Hepatocyte (in vitro differentiated cells): Measurements from ENCODE around the gene FAH. TPM values are rescaled to one million over a fixed set of nuclear protein-coding genes. Genes with fewer than 3 reads are reported as not detected.

Experiments
- DNase-seq: peaks from one replicate; pipeline ENCODE4 v3.0.0-alpha.2; 2016; ENCODE audit warnings: low spot score
- H2AFZ ChIP-seq: fragments of 200-600 bp; sonication (generic); 2 replicates; pipeline ENCODE4 v1.6.0; 2016; ENCODE audit warnings: antibody characterized with exemption, mild to moderate bottlenecking
- H3K27ac ChIP-seq: fragments of 200-600 bp; sonication (generic); 2 replicates; pipeline ENCODE4 v1.5.1; 2016; ENCODE audit warnings: mild to moderate bottlenecking
- H3K27me3 ChIP-seq: fragments of 200-600 bp; sonication (generic); 2 replicates; pipeline ENCODE4 v1.6.1; 2016
- H3K36me3 ChIP-seq: fragments of 200-600 bp; sonication (generic); replicated peaks from 2 replicates; pipeline ENCODE4 v1.5.1; 2016; ENCODE audit warnings: low read depth; ENCODE audit not compliant: insufficient read depth
- H3K4me1 ChIP-seq: fragments of 200-600 bp; sonication (generic); 2 replicates; pipeline ENCODE4 v1.5.1; 2016; ENCODE audit warnings: mild to moderate bottlenecking, moderate library complexity; ENCODE audit not compliant: insufficient read depth
- H3K4me2 ChIP-seq: fragments of 200-600 bp; sonication (generic); 2 replicates; pipeline ENCODE4 v1.6.0; 2016
- H3K4me3 ChIP-seq: fragments of 200-600 bp; sonication (generic); 2 replicates; pipeline ENCODE4 v1.5.1; 2016; ENCODE audit warnings: mild to moderate bottlenecking
- H3K79me2 ChIP-seq: fragments of 200-600 bp; sonication (generic); 2 replicates; pipeline ENCODE4 v1.6.0; 2017; ENCODE audit warnings: mild to moderate bottlenecking
- H3K9me2 ChIP-seq: fragments of 200-600 bp; sonication (generic); replicated peaks from 2 replicates; pipeline ENCODE4 v1.6.0; 2017; ENCODE audit warnings: mild to moderate bottlenecking; ENCODE audit not compliant: insufficient read depth
- H3K9me3 ChIP-seq: fragments of 200-600 bp; sonication (generic); 2 replicates; pipeline ENCODE4 v1.5.1; 2016; ENCODE audit warnings: low read depth, mild to moderate bottlenecking
- H4K20me1 ChIP-seq: fragments of 200-600 bp; sonication (generic); 2 replicates; pipeline ENCODE4 v1.6.0; 2016; ENCODE audit warnings: mild to moderate bottlenecking; ENCODE audit not compliant: insufficient read depth, poor library complexity, severe bottlenecking
- CTCF ChIP-seq: fragments of 200-600 bp; sonication (generic); IDR thresholded peaks from 2 replicates; pipeline ENCODE4 v1.5.1; 2016; ENCODE audit warnings: antibody characterized with exemption, mild to moderate bottlenecking; ENCODE audit not compliant: poor library complexity
- EZH2 ChIP-seq: fragments of 200-600 bp; sonication (generic); IDR thresholded peaks from 2 replicates; pipeline ENCODE4 v1.6.1; 2016; ENCODE audit warnings: antibody characterized with exemption, mild to moderate bottlenecking, borderline replicate concordance
- EZH2phosphoT487 ChIP-seq: fragments of 200-600 bp; sonication (generic); IDR thresholded peaks from one replicate; pipeline ENCODE4 v1.6.1; 2018; ENCODE audit warnings: antibody characterized with exemption, mild to moderate bottlenecking, low read depth, moderate library complexity; ENCODE audit not compliant: unreplicated experiment, severe bottlenecking
- WGBS: methylation state at CpG from one replicate; pipeline ENCODE4 v1.1.6; 2016; ENCODE audit warnings: low lambda C conversion rate; ENCODE audit errors: missing lambda C conversion rate; 5-methylcytosine and 5-hydroxymethylcytosine counted together
- polyA plus RNA-seq: library from polyadenylated mRNA; unstranded; fragments of >200 nt; fragmentation: Nextera tagmentation; extraction: Ambion mirVana; gene quantifications from 2 replicates; pipeline ENCODE4 v1.2.1, GENCODE V29; 2016
- total RNA-seq: library from RNA; depleted of rRNA; stranded (reverse); fragments of >200 nt; gene quantifications from 2 replicates; pipeline ENCODE4 v1.2.3, GENCODE V29; 2014

The FAH gene
- total RNA-seq (58.0 and 235 TPM in 2 replicates), polyA plus RNA-seq (88.1 and 90.5 TPM in 2 replicates)

- Histone ChIP-seq H3K4me1 (peaks cover 15% of the 10 kb centered on the region), H3K9me2 (no peaks in the 10 kb centered on the region), H3K27me3 (no peaks in the 10 kb centered on the region), H3K27ac (peak within 1 kb of the TSS; percentile 85), H3K4me3 (peak within 1 kb of the TSS; percentile 89), H3K9me3 (no peaks in the 10 kb centered on the region), H4K20me1 (no peaks in the 10 kb centered on the region), H2AFZ (peak within 1 kb of the TSS; percentile 79), H3K36me3 (no peaks in the 10 kb centered on the region), H3K4me2 (peak within 1 kb of the TSS; percentile 84), H3K79me2 (peaks cover 12% of the 10 kb centered on the region)
- TF ChIP-seq EZH2: no peak
- no peak for TF ChIP-seq CTCF
- no peak for TF ChIP-seq EZH2phosphoT487
- no peak for DNase-seq
- 3% methylated on average over 39 of the region's 45 CpGs for WGBS
Measured at GRCh38 chr15:80152896-80153876, at the start of gene FAH. Gene FAH, plus strand, starts transcription at chr15:80152999. Its CDS starts 56 bp downstream, at chr15:80153055.

GRCh38 chr15:80105193-80105592 lies 47.6 kb upstream of the FAH start:
- Histone ChIP-seq H3K27ac (peak overlapping the region; percentile 63), H3K4me1 (peaks cover 20% of the 10 kb centered on the region), H3K9me3 (no peaks in the 10 kb centered on the region), H4K20me1 (peaks cover 48% of the 10 kb centered on the region), H3K79me2 (peaks cover 91% of the 10 kb centered on the region), H3K36me3 (no peaks in the 10 kb centered on the region), H3K27me3 (no peaks in the 10 kb centered on the region), H3K4me3 (no peak overlapping the region), H3K9me2 (no peaks in the 10 kb centered on the region), H3K4me2 (peak overlapping the region; percentile 18), H2AFZ (no peak overlapping the region)
- DNase-seq: peak; percentile 16
- TF ChIP-seq EZH2phosphoT487 (no peak), EZH2 (no peak)
- 43% methylated on average over 3 of the region's 3 CpGs for WGBS

GRCh38 chr15:80105595-80105994 lies 47.2 kb upstream of the FAH start:
- 40% methylated on average over 1 of the region's 1 CpG for WGBS
- no peak for TF ChIP-seq EZH2phosphoT487
- no peak for TF ChIP-seq CTCF
- TF ChIP-seq EZH2: no peak
- DNase-seq: no peak
- Histone ChIP-seq H4K20me1 (peaks cover 47% of the 10 kb centered on the region), H2AFZ (no peak overlapping the region), H3K4me3 (no peak overlapping the region), H3K79me2 (peaks cover 91% of the 10 kb centered on the region), H3K27me3 (no peaks in the 10 kb centered on the region), H3K4me2 (peak overlapping the region; percentile 18), H3K9me2 (no peaks in the 10 kb centered on the region), H3K36me3 (no peaks in the 10 kb centered on the region), H3K4me1 (peaks cover 20% of the 10 kb centered on the region), H3K9me3 (no peaks in the 10 kb centered on the region), H3K27ac (peak overlapping the region; percentile 63)

GRCh38 chr15:80106051-80106450 lies 46.7 kb upstream of the FAH start:
- Histone ChIP-seq H4K20me1 (peaks cover 47% of the 10 kb centered on the region), H3K4me3 (no peak overlapping the region), H3K27ac (peak overlapping the region; percentile 63), H3K4me2 (peak overlapping the region; percentile 18), H3K79me2 (peaks cover 91% of the 10 kb centered on the region), H3K27me3 (no peaks in the 10 kb centered on the region), H3K9me2 (no peaks in the 10 kb centered on the region), H3K4me1 (peaks cover 20% of the 10 kb centered on the region), H3K36me3 (no peaks in the 10 kb centered on the region), H3K9me3 (no peaks in the 10 kb centered on the region), H2AFZ (no peak overlapping the region)
- DNase-seq: no peak
- 93% methylated on average over 4 of the region's 4 CpGs for WGBS
- no peak for TF ChIP-seq EZH2
- no peak for TF ChIP-seq EZH2phosphoT487
- TF ChIP-seq CTCF: no peak
